HS-27A (cell line): Measurements from ENCODE around the gene GOLGA8J.
"Not testable (repeated sequence)": the region's sequence is repeated elsewhere in the genome, so short reads cannot be mapped to it uniquely, and the experiment has no call there.

Experiments used
- DNase-seq: peaks from one replicate; pipeline ENCODE4 v3.0.0-alpha.2; 2012; ENCODE audit warnings: low read depth, missing footprints

Gene GOLGA8J

DNA sequence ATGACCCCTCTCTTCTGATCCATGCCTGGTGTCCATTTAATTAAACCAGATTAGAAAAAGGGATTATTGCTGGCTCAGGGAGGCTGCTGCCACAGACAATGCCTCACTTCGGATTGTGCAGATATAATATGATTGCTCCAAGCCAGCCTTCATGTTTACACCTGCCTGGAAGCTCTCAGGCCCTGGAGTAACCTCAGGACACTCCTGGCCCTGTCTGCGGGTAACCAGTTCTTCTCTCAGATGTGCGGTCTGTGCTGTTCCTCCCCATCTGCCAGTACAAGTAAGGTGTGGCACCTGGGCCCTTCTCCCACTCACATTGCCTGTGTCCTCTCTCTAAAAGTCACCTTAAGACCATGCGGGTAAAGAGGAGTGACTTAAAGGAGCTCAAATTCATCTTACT, 8.8 kb upstream of the GOLGA8J start:
- no peak for DNase-seq

- DNase-seq: not testable (repeated sequence)
Measured at GRCh38 chr15:30080816-30081215, 1.9 kb upstream of the GOLGA8J start.

DNA sequence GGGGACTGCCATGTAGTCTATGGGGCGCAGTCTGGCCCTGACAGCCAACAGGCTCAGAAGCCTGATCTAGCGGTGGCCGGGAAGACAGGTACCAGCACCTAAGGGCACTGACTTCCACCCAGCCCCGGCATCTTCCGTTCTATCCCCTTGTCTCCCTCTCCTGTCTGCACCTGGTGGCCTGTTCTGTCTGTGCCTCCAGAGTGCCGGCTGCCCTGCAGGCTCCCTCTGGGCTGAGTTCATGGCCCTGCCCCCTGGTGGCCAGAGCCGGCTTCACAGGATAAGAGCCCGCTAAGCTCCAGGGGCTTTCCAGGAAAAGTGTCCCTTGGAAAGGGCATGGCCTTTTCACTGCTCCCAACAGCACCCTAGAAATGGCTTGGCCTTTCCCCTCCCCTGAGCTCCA, 15.1 kb downstream of the GOLGA8J start:
- not testable (repeated sequence) for DNase-seq

GRCh38 chr15:30102890-30103289, 20.1 kb downstream of the GOLGA8J start:
- not testable (repeated sequence) for DNase-seq

DNA sequence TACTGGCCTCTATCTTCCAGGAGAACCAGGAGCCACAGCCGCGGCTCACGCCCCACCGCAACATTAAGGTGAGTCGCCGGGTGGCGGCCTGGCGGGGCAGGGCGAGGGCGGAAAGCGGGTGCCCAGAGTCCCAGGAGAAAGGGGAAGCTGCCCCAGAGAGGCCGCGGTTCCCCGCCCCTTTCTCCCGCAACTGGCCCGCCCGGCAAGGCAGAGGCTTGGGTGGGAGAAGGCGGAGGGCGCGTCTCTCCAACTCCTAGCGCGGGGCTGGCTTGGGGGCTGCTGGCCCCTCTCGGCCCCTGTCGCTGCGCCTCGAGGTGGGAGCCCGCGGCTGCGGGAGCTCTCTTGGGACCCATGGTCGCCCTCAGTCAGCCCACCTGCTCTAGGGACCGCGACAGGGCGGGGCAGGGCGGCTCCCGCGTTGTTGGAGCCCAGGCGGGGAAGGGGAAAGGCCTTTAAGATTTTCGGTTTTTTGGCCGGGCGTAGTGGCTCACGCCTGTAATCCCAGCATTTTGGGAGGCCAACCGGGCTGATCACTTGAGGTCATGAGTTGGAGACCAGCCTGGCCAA, 21.3 kb downstream of the GOLGA8J start:
- DNase-seq: not testable (repeated sequence)

GRCh38 chr15:30110591-30110990, 27.8 kb downstream of the GOLGA8J start:
- not testable (repeated sequence) for DNase-seq

DNA sequence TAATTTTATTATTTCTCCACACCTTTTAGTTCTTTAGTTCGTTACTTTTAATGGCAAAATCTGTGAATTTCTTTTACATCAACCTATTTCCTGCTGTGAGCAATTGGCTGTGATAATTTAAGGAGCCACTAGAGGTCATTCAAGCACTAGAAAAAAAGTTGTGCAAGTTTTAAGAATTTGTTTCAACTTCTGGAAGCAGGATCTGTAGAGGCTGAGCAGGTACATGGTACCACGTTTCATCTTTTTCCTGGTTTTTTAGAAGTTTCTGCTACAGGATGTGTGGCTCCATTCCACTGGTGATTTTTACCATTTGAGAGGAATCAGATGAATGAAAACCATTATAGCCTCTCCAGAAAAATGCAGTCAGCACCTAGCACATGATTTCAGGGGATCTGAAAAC, 47.3 kb downstream of the GOLGA8J start:
- DNase-seq: not testable (repeated sequence)

- DNase-seq: not testable (repeated sequence)
Measured at GRCh38 chr15:30134751-30135150, 52.0 kb downstream of the GOLGA8J start, which contains the start of gene GOLGA8T. Gene GOLGA8T (plus strand): TSS chr15:30135051. CDS start chr15:30135149, 98 bp downstream.
